SK-N-MC (cell line): ENCODE measurements around the gene VPS39.

Experiments
- EZH2 ChIP-seq: fragments of 200-600 bp; sonication (generic); IDR thresholded peaks from one replicate; pipeline ENCODE4 v1.6.1; 2017; ENCODE audit warnings: antibody characterized with exemption
- POLR2AphosphoS5 ChIP-seq: IDR thresholded peaks from 2 replicates; pipeline ENCODE4 v1.6.1; 2012; ENCODE audit warnings: mild to moderate bottlenecking, low read depth, low read length, borderline replicate concordance

DNA sequence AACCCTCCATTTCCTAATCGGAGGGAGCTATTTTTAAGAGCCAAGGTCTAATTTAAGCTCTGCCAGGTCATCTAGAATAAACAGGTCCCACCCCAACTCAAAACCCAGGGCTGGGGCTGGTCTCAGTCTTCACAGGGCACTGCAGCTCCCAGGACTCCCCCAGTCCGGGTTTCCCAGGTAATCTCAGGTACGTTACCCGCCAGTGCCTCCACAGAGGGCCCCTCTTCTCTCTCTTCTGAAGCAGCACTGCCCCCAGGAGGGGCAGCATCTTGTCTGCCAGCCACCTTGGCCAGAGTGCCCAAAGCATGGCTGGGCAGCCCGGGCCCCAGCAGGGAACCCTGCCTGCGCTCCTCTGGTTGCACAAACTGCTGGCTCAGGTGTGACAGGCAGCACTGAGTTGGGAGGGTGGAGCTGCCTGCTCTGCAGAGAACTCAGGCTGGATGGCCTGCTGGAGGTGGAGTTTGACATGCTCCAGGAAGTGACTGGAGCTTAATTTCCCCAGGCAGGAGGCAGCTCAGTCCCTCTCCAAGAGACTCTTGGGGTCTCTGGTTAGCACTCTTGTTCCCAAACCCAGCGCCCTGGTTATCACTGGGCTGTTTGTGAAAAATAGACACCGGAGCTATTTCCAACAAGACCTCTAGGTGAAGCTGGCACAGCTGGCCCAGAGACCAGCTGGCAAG lies 51.7 kb downstream of the VPS39 start, which contains the start of gene PLA2G4F:
- TF ChIP-seq EZH2, result no peak
- no peak for TF ChIP-seq POLR2AphosphoS5
